Fibroblast of the conjunctiva (primary cell): ENCODE data around the gene CPSF4L.

Source experiments
- DNase-seq: peaks from one replicate; pipeline ENCODE4 v3.0.0-alpha.2; 2010; ENCODE audit warnings: low read depth

Gene CPSF4L

DNA sequence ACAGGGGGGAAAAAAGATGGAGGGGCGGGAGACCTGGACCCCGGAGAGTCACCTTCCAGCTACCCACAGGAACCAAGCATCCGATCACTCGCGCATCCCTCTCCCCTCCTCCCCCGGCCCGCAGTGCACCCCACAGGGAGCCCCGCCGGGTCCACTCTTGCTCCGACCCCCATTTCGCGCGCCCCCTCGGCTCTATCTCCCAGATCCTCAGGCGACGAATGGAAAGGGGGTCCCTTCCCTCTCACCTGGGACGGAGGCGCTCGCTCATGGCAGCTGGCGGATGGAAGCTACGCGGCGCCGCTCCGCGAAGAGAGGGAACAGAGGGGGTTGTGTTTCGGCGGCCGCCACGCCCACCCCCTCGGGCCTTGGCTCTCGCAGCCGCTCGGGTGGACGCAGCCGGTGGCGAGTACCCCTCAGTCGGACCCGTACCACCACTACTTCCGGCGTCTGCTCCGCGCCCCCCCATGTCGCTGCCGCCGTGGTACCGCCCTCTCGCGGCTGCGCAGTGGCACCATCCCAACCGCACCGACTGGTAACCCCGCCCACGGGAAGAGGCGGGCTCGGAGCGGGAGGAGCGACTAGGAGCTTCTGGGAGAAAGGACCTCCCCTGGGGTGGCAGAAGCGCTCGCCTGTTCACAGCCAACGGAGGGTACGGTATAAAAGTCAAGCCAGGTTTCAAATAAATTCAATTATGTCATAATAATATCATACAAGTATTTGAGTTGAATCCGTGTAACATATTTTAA lies 29.7 kb downstream of the CPSF4L start:
- DNase-seq: peak; percentile 91

GRCh38 chr17:73231395-73231794 lies 30.3 kb downstream of the CPSF4L start:
- no peak for DNase-seq

DNA sequence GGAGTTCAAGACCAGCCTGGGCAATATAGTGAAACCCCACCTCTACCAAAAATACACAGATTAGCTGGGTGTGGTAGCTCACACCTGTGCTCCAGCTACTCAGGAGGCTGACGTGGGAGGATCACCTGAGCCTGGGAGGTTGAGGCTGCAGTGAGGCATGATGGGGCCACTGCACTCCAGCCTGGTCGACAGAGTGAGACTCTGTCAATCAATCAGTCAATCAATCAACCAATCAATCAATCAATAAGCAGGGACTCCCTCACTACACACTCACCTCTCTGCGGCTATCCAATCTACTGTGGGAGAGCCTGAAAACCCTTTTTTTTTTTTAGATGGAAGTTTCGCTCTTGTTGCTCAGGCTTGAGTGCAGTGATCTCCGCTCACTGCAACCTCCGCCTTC lies 31.6 kb downstream of the CPSF4L start:
- DNase-seq: no peak

DNA sequence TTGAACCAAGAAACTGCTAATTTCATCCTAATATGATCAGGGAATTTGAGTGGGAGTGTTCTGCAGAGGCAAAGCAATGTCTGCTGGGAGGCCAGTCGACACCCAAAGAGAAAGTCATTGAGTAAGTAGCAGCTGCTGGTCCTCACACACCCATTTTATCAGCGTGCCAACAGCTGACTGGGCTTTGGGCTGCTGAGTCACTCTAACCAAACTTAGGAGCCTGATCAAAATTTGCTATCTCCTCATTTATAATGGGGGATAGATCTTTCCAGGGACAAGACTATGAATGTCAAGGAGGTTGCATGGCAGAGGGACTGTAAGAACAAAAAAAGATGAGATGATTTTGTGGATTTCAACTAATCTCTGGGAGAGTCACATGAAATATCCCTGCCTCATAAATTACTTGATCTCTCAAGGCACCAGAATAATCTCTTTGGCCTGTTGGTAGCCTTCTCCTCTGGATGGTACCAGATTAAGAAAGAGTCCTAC lies 32.9 kb downstream of the CPSF4L start:
- DNase-seq: peak; percentile 66

DNA sequence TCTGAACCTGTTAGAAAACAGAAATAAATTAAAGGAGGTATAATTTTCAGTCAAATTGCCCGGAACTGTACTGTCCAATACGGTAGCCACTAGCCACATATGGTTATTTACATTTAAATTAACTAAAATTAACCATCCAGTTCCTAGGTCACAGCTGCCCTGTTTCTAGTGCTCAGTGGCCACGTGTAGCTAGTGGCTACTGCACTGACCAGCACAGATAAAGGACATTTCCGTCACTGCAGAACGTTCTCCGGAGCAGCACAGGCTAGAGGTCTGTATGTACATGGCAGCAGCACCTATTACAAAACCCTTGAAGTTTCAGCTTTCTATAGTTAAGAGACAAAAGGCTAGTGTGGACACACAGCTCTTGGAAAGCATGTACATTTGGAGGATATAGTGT lies 33.7 kb downstream of the CPSF4L start:
- no peak for DNase-seq

DNA sequence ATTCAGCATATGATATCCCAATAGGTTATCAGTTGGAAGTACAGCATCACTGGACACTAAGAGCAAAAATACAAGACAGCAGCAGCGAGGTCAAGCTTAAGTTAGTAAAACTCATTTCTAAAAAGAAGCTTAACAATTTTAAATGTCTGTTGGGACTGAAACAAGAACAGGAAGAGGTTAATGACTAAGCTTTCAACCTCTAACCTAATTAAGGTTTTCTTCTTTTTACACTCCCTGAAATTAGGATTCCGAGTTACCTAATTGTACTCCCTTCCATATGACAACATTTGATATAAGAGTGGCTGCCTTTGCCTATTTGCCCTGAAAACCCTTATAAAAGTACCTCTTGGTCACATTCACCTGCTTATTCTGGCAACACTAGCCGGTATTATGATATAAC lies 34.3 kb downstream of the CPSF4L start:
- no peak for DNase-seq

- DNase-seq: no peak
These were observed 35.0 kb downstream of the CPSF4L start for GRCh38 chr17:73226556-73227172.

DNA sequence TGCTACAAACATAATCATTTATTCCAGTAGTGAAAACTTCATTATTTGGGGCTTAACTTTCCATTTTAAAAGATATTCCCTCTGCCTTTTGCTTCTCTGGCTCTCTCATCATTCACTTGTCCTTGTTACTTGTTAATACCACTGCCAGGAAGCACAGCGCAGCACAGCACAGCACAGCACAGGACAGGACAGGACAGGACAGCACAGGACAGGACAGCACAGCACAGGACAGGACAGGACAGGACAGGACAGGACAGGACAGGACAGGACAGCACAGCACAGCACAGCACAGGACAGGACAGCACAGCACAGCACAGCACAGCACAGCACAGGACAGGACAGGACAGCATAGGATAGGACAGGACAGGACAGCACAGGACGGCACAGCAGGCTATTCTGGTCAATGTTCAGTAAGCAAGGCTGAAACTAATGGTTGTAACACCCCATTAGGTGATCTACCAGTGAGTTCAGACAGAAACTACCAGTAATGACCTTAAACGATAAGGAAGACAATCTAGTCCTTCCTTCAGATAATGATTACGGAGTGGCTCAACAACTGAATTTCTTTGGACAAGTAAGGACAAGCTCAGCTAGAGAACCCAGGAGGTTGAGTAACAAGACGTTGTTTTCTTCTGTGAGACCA lies 36.9 kb downstream of the CPSF4L start:
- DNase-seq: no peak

DNA sequence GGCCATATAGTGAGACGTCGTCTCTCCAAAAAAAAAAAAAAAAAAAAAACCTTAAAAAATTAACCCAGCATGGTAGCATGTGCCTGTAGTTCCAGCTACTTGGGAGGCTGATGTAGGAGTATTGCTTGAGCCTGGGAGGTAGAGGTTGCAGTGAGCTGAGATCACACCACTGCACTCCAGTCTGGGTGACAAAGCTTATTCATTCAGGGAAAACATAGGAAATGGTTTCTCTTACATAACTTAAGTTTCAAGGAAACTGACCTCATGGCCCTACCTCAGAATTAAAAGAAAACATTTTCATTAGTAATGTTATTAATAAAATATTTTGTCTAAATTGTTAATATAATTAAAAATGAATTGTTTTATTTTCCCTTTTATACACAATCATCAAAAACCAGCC lies 37.4 kb downstream of the CPSF4L start:
- DNase-seq: no peak

- DNase-seq: no peak
These were observed 38.0 kb downstream of the CPSF4L start for GRCh38 chr17:73223626-73224230.

DNA sequence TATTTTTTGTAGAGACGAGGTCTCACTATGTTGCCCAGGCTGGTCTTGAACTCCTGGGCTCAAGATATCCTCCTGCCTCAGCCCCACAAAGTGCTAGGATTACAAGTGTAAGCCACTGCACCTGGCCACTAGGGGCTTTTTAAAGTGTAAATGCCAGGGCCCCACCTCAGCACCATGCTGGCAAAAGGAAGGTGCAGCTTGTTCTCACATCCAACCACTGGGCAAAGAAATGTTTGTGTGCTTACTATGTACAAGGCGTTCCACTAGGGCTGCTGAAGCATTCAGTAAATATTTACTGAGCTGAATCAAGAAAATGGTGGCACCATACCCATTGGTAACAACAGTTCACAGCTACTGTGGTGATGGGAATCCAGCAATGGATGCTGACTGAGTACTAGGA lies 46.2 kb downstream of the CPSF4L start:
- DNase-seq: no peak

- DNase-seq: no peak
These were observed 46.8 kb downstream of the CPSF4L start for GRCh38 chr17:73214851-73215250.

- DNase-seq: no peak
These were observed 47.7 kb downstream of the CPSF4L start for GRCh38 chr17:73214008-73214407.

DNA sequence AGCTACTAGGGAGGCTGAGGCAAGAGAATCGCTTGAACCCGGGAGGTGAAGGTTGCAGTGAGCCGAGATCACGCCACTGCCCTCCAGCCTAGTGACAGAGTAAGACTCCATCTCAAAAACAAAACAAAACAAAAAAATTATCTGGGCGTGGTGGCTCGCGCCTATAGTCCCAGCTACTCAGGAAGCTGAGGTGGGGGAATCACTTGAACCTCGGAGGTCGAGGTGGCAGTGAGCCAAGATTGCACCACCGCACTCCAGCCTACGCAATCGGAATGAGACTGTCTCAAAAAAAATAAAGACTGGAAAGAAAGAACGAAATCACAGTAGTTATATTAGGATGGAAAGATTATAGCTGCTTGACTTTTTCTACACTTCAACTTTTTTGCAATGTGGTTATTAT lies 49.9 kb downstream of the CPSF4L start:
- no peak for DNase-seq

DNA sequence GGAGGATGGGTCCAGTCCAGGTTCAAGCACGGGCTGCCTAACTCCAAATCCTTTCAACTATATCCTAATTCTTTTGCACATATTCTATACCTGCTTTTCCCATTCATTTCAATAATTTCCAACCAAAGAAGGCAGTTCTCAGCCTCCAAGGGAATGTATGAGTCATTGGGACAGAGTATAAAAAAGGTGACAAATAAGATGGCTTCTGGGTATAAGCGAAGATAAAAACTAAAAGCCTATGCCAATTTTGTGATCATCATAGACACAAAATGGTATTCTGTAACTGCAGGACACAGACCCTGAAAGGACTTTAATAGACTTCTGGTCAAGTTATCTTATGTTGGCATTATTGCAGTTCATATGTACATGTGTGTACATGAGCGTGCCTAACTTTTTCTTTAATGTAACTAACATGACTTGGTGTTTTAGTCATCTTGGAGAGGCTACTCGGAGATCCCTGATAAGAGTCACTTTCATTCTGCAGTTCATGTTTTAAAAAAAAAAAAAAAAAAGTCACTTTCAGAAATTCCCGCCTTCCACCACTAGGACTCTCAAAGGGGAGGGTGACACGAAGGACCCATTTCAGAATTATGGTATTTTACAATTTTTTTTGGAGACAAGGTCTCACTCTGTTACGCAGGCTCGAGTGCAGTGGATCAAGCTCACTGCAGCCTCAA lies 51.5 kb downstream of the CPSF4L start:
- no peak for DNase-seq

- no peak for DNase-seq
These were observed 52.2 kb downstream of the CPSF4L start for GRCh38 chr17:73209436-73209835.

GRCh38 chr17:73208139-73208827 lies 53.4 kb downstream of the CPSF4L start:
- no peak for DNase-seq

GRCh38 chr17:73205459-73205961 lies 56.2 kb downstream of the CPSF4L start:
- no peak for DNase-seq

DNA sequence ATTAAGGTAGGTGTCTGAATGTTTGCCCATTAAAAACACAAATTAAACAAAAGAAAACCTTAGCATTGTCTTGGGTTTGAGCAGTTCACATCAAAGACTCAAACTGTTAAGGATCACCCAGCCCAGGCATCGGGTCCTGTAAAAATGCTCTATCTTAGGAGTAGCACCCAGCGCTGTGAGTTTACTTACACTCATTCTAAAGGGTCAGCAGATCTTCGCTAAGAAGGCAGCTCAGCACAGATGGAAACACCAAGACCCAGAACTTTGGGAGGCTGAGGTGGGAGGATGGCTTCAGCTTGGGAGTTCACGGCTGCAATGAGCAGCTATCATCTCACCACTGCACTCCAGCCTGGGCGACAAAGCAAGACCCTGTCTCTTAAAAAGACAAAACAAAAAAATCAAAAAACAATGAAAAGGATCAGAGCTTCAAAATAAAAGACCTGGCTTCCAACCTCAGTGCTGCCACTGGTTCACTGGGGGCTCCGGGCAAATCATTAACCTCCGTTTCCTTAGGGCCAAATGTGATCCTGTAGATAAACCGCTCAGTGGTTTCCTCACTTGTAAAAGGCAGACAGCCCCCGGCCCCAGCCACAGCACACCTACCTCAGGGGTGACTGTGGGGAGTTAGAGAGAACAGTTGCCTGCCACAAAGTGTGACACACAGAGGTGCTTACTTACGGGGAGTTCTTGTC lies 57.7 kb downstream of the CPSF4L start:
- no peak for DNase-seq

DNA sequence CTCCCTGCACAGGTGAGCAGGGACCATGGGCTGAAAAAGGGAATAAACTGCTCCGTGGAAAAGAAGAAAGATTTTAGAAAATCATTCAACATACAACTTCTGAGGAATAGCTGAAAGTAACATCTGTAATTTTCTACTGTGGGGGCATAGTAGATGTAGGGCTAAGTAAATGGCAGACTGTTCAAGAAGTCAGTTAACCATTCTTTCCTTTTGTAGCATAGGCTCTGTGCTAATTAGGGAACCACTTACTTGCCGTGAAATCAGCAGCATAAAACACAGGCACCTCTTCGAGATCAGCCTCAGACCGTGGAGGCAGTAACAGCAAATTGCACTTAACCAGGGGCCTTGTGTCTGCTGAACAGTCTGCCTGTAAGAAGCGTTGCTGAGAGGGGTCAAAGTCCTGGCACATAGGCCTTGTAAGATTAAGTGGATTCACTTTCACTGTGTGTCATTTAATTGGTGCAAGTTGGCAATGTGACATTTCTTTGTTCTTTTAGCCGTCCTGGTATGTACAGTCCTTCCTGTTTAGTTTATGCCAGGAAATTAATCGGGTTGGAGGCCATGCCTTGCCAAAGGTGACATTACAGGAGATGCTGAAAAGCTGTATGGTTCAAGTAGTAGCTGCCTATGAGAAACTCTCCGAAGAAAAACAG lies 58.4 kb downstream of the CPSF4L start:
- DNase-seq: no peak
